Femur (tissue), 1 donor: ENCODE measurements around the gene ATMIN.

ENCODE experiments used
- DNase-seq: peaks from one replicate; pipeline ENCODE4 v3.0.0-alpha.2; 2017

The ATMIN gene

DNA sequence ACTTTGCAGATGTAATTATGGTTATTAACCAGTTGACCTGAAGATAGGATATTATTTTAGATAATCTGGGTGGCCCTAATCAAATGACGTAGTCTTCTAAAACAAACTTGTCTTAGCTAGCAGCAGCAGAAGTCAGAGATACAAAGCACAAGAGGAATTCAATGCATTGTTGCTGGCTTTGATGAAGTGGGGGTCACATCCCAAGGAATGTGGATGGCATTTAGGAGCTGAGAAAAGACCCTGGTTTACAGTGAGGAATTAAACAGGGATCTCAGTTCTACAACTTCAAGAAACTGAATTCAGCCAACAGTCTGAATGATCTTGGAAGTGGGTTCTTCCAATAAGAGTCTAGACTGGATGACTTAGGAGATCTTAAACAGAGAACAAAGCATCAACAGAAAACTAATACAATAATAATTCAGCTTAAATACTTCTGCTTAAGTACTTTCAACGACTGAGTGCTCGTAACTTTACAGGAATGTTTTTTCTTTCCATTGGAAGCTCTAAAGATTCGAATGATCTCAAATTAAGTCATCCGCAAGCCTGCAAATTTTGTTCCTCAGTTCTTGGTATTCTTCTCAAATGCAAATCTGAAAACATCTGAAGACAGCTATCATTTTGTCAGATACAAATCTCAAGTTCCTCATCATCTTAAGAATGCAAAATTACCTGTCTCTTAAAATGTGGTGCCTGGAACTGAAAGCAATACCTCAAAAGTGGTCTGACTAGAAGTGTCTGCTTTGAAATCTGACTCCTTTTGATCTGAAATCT lies 38.1 kb downstream of the ATMIN start:
- DNase-seq: no peak

DNA sequence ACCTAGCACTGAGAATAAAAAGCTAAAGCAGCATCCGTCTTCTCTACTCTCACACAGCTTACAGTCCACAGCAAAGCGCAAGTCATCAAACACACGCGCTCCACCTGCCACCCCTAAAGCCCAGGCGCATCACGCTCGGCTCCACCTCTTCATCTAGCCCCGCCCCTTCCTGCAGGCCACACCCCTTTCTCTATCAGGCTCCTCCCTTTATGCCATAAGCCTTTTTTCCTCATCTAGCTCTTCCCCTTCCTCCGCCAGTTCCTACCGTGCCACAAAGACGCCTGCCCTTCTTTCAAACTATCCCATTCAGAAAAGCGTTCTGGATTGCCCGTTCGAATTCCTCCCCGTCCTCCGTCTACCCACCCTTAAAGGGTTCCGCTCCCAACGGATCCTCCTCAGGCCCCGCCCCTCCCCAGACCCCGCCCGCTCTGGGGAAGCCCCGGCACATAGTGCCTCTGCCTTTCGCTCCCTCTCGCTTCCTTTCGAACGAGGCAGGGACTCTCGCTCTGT lies 41.0 kb downstream of the ATMIN start:
- peak; percentile 91 for DNase-seq

DNA sequence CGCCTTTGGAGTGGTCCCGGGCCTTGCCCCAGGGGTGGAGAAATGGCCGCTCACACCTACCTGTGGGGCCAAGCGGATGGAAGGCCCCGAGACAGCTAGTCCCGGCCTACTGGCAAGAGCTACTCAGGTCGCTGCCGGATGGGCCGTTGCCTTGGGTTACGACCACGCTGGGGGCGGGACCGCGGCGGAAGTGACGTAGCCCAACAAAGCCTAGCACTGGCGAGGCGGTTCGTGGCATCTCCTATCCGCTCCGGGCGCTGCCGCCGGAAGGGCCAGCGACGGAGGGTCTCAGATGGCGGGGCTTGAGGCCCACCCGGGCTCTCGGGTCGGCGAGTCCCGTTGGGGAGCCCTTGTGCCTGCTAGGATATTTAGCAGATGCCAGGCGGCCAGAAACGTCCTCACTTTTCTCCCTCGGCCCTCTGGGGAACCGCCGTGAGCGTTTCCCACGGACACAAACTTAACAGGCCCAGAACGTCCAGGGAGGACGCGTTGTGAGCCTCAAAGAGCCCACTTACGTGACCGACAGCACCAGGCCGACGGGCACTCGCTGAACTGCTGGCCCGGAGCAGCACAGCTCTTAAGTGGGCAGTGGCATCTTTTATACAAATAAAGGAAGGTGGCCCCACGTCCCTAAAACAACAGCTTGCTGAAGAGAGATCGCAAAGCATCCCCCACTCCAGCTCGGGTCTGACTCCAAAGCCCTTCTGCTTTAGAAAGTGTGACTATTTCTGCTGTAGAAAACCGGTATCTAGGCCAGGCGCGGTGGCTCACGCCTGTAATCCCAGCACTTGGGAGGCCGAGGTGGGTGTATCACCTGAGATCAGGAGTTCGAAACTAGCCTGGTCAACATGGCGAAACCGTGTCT lies 41.7 kb downstream of the ATMIN start, which contains the start of gene C16orf46:
TSS of gene C16orf46 (minus strand) at position 163 of the 865 bp plus-strand sequence. CDS start 13,283 bp downstream, outside the sequence.
- peak; percentile 99 for DNase-seq

DNA sequence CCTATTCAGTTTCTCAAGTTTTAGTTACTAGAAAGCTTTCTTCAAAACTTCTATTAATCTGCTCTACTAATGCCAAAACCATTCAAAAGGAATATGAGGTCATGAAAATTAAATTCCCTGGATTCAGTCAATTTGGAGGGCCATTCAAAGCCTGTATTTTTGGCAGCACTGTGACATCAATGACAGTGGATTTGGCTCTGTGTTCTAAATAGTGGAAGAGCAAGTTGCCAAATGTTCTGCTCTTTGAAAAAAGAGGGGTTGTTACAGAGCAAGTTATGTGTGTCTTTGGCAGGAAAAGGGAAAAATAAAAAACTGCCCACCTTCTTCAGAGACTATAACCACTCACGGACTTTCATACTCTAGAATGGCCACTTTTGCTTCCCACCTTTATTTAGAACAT lies 44.6 kb downstream of the ATMIN start:
- no peak for DNase-seq

DNA sequence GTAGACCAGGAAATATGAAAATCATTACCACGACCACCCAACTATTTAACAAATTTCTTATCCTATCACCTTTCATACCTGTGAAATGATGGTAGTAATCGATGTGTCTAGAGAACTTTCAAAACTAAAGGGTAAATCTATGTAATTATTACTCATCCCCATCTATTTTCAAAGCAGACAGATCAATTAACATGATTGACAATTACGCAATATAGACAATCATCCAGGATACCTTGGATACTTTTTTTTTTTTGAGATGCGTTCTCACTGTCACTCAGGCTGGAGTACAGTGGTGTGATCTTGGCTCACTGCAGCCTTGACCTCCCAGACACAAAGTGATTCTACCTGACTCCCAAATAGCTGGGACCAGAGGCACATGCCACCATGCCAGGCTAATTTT lies 45.4 kb downstream of the ATMIN start:
- no peak for DNase-seq

DNA sequence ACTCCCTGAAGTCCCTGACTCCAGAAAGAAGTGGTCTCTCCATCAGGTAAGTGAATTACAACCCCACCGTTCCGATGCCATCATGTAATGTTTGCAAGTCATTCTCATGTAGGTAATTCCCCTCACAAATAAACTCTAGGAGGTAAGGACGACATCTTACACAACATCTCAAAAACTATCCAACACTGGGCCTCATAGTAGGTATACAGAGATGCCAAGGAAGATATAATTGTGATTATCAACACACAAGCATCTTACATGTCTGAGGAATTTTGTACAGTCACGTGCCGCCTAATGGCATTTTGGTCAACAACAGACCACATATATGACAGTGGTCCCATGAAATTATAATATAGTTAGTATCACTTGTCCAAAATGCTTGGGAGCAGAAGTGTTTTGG lies 53.2 kb downstream of the ATMIN start:
- no peak for DNase-seq

DNA sequence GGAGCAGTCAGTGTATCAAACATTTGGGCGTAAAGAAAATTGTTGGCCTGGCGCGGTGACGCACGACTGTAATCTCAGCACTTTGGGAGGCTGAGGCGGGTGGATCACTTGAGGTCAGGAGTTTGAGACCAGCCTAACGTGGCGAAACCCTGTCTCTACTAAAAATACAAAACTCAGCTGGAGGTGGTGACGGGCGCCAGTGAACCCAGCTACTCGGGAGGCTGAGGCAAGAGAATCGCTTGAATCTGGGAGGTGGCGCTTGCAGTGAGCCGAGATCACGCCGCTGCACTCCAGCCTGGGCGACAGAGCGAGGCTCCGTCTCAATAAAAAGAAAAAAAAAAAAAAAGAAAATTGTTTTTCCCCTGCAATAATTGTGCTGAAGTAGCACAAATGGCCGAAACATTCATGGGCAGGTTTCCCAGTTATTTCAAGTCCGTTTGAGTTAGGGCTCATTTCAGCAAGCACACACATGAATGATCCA lies 59.2 kb downstream of the ATMIN start:
- DNase-seq: no peak

DNA sequence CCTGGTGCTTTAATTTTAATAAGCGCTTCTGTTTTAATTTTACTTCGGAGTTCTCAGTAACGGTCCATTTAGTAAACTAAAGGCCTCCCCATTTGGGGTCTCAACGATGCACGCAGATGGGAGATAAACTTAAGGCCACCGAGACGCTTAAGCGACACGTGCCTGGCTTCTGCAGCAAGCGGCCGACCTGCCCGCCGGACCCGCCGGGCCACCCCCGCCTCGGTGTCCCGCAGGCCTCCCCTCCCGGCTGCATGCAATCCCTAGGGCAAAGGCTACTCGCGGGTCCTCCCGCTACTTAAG lies 60.0 kb downstream of the ATMIN start:
- no peak for DNase-seq

DNA sequence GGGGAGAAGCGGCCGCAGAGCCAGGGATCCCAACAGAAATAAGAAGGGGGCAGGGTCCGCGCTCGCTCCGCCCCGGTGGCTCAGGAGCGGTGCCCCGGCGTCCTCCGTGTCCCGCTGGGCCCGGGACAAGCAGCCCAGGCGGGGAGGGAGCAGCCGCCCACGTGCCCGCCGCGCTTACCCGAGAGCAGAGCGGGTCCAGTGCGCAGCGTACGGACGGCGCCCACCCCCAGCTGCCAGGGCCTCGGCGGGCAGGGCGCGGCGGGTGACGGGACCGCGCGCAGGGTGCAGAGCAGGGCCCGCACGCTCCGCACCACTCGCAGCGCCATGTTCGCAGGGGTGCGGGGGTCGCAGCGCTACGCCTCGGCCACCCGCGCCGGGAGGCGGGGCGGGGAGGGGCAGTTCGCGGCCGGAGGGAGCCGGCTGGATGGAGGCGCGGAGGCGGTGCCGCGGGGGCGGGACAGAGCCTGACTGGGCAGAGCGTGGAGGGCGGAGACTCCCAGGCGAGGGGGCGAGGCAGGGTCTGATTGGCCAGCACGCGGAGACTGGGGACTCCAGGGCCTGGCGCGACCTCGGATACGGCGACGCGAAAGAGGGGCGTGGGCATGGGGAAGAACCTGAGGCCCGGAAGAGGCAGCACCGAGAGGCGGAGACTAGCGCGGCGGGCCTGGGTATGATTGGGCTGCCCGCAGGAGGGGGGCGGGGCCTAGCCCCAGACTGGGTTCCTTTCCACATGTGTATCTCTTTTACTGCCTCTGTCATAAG lies 60.5 kb downstream of the ATMIN start, which contains the start of gene GCSH:
TSS of gene GCSH (minus strand) at position 443 of the 762 bp plus-strand sequence. CDS start at position 326, 117 bp downstream.
- DNase-seq: peak; percentile 100

DNA sequence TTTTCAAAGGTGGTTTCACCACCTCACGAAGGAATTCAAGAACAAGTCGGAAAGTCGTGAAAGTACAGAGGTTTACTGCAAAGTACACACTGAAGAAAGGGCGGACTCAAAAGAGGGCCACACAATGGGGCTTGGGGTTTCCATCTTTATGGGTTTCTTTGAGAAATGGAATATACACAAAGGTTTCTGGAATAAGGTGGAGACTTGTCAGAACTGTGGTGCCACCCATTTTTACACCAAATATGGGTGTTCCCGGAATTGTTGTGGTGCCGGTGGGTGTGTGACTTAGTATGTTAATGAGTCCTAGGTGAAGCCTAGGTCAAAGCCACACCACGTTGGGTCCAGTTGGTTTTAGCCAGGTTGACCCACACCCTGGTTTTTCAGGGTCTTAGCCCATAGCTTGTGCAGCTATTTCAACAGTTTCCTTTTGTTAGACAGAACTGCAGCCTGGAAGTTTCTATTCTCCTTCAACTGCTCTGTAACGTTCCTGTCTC lies 61.1 kb downstream of the ATMIN start:
- DNase-seq: no peak
